K562 treated with DMSO at 1 percent for 48 hours (cell line): ENCODE results near the gene GSTA4. TPM values are rescaled to one million over a fixed set of nuclear protein-coding genes. Genes with fewer than 3 reads are reported as not detected.

ENCODE experiments used
- total RNA-seq: library from RNA; unstranded; fragments of 300-600 nt; gene quantifications from 2 replicates; pipeline ENCODE4 v1.2.3, GENCODE V29; 2022; ENCODE audit warnings: low replicate concordance; ENCODE audit errors: extremely low read depth

GSTA4 gene, protein sequence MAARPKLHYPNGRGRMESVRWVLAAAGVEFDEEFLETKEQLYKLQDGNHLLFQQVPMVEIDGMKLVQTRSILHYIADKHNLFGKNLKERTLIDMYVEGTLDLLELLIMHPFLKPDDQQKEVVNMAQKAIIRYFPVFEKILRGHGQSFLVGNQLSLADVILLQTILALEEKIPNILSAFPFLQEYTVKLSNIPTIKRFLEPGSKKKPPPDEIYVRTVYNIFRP
- total RNA-seq, result not detected in 2 replicates

DNA sequence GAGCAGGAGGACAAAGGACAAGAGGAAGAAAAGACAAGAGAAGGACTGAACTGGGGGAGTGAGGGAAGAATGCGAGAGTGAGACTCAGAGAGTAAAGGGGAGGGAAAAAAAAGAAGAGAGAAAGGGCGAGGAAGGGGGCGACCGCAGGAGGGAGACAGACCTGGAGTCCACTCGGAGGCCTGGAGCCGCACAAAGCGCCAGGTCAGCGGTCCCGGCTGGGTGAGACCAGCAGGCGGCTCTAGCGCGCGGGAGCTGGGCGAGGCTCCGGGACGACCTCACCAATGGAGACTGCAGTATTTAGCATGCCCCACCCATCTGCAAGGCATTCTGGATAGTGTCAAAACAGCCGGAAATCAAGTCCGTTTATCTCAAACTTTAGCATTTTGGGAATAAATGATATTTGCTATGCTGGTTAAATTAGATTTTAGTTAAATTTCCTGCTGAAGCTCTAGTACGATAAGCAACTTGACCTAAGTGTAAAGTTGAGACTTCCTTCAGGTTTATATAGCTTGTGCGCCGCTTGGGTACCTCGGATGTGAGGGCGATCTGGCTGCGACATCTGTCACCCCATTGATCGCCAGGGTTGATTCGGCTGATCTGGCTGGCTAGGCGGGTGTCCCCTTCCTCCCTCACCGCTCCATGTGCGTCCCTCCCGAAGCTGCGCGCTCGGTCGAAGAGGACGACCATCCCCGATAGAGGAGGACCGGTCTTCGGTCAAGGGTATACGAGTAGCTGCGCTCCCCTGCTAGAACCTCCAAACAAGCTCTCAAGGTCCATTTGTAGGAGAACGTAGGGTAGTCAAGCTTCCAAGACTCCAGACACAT lies at the start of gene GSTA4:
Gene GSTA4, minus strand, starts transcription at position 196 of the 824 bp plus-strand sequence. CDS start 1,041 bp downstream, outside the sequence.

Other genes starting within 250 kb of the GSTA4 start
- not detected in 2 replicates for gene GSTA2, start 231.8 kb downstream of the GSTA4 start, total RNA-seq
- not detected in 2 replicates for gene GSTA1, start 191.5 kb downstream of the GSTA4 start, total RNA-seq
- gene GSTA5, start 154.5 kb downstream of the GSTA4 start, total RNA-seq, result not detected in 2 replicates
- not detected in 2 replicates for gene GSTA3, start 85.6 kb downstream of the GSTA4 start, total RNA-seq
- not detected in 2 replicates for gene CILK1, start 66.5 kb upstream of the GSTA4 start, total RNA-seq
- gene FBXO9, start 70.1 kb upstream of the GSTA4 start, total RNA-seq, result not detected in 2 replicates
- gene GCM1, start 153.6 kb upstream of the GSTA4 start, total RNA-seq, result not detected in 2 replicates